Neural progenitor cell (in vitro differentiated cells): ENCODE data around the gene CREB5. TPM values are rescaled to one million over a fixed set of nuclear protein-coding genes. Genes with fewer than 3 reads are reported as not detected.

Source experiments
- DNase-seq: peaks from one replicate; pipeline ENCODE4 v3.0.0-alpha.2; 2016; ENCODE audit warnings: low spot score
- H2AFZ ChIP-seq: fragments of 200-600 bp; sonication (generic); replicated peaks from 2 replicates; pipeline ENCODE4 v1.6.1; 2016; ENCODE audit warnings: antibody characterized with exemption
- H3F3A ChIP-seq: fragments of 200-600 bp; sonication (generic); 2 replicates; pipeline ENCODE4 v1.6.1; 2016; ENCODE audit warnings: antibody characterized with exemption, low read depth
- H3K27ac ChIP-seq: fragments of 200-600 bp; sonication (generic); 2 replicates; pipeline ENCODE4 v1.5.1; 2016; ENCODE audit warnings: mild to moderate bottlenecking
- H3K27me3 ChIP-seq: fragments of 200-600 bp; sonication (generic); 2 replicates; pipeline ENCODE4 v1.6.1; 2016; ENCODE audit warnings: mild to moderate bottlenecking, moderate library complexity
- H3K36me3 ChIP-seq: fragments of 200-600 bp; sonication (generic); 2 replicates; pipeline ENCODE4 v1.5.1; 2016
- H3K4me1 ChIP-seq: fragments of 200-600 bp; sonication (generic); 2 replicates; pipeline ENCODE4 v1.6.1; 2016; ENCODE audit warnings: mixed run types
- H3K4me2 ChIP-seq: fragments of 200-600 bp; sonication (generic); 2 replicates; pipeline ENCODE4 v1.6.1; 2016
- H3K4me3 ChIP-seq: fragments of 200-600 bp; sonication (generic); 2 replicates; pipeline ENCODE4 v1.5.1; 2016
- H3K79me2 ChIP-seq: fragments of 200-600 bp; sonication (generic); 2 replicates; pipeline ENCODE4 v1.6.1; 2016; ENCODE audit warnings: low read depth
- H3K9ac ChIP-seq: fragments of 200-600 bp; sonication (generic); 2 replicates; pipeline ENCODE4 v1.6.1; 2016
- H3K9me3 ChIP-seq: fragments of 200-600 bp; sonication (generic); 2 replicates; pipeline ENCODE4 v1.5.1; 2016; ENCODE audit warnings: low read depth
- H4K20me1 ChIP-seq: fragments of 200-600 bp; sonication (generic); 2 replicates; pipeline ENCODE4 v1.6.1; 2016; ENCODE audit warnings: low read depth
- H3K27ac Mint-ChIP-seq: 3 replicates; pipeline ENCODE4 v1.8.0; 2021; ENCODE audit warnings: mixed read lengths
- H3K27me3 Mint-ChIP-seq: 2 replicates; pipeline ENCODE4 v1.8.0; 2022; ENCODE audit warnings: low read depth, mild to moderate bottlenecking, inconsistent platforms, moderate library complexity, mixed read lengths; ENCODE audit not compliant: insufficient read depth
- H3K36me3 Mint-ChIP-seq: 3 replicates; pipeline ENCODE4 v1.8.0; 2021; ENCODE audit warnings: mixed read lengths
- H3K4me1 Mint-ChIP-seq: 3 replicates; pipeline ENCODE4 v1.8.0; 2021; ENCODE audit warnings: mixed read lengths
- H3K4me3 Mint-ChIP-seq: 3 replicates; pipeline ENCODE4 v1.8.0; 2021; ENCODE audit warnings: mild to moderate bottlenecking, moderate library complexity, mixed read lengths
- H3K9me3 Mint-ChIP-seq: 3 replicates; pipeline ENCODE4 v1.8.0; 2020; ENCODE audit warnings: mixed read lengths
- CTCF ChIP-seq: fragments of 200-600 bp; sonication (generic); IDR thresholded peaks from 2 replicates; pipeline ENCODE4 v1.5.1; 2017; ENCODE audit warnings: antibody characterized with exemption, mild to moderate bottlenecking
- EZH2 ChIP-seq: fragments of 200-600 bp; sonication (generic); IDR thresholded peaks from 2 replicates; pipeline ENCODE4 v1.6.1; 2017; ENCODE audit warnings: antibody characterized with exemption, mild to moderate bottlenecking, moderate library complexity
- EZH2phosphoT487 ChIP-seq: fragments of 200-600 bp; sonication (generic); IDR thresholded peaks from 2 replicates; pipeline ENCODE4 v1.6.1; 2017; ENCODE audit warnings: antibody characterized with exemption
- total RNA-seq: library from RNA; depleted of rRNA; stranded (reverse); fragments of >200 nt; gene quantifications from 2 replicates; pipeline ENCODE4 v1.2.3, GENCODE V29; 2015; ENCODE audit warnings: low replicate concordance

Gene CREB5
- total RNA-seq, 1 donor from 2014 or later = 1.2 TPM

GRCh38 chr7:28432105-28432504 is 19.8 kb downstream of the CREB5 start:
- DNase-seq = no peak
- Histone ChIP-seq H3K4me1 (peaks cover 4% of the 10 kb centered on the region), H4K20me1 (no peaks in the 10 kb centered on the region), H3K27me3 (no peaks in the 10 kb centered on the region), H3K36me3 (no peaks in the 10 kb centered on the region), H3K4me2 (no peak overlapping the region), H3K9ac (no peak overlapping the region), H3K9me3 (no peaks in the 10 kb centered on the region), H2AFZ (no peak overlapping the region), H3F3A (no peaks in the 10 kb centered on the region), H3K4me3 (no peak overlapping the region), H3K27ac (no peak overlapping the region), H3K79me2 (no peaks in the 10 kb centered on the region)
- no peak overlapping the region for H3K27ac Mint-ChIP-seq
- no peak overlapping the region for H3K4me3 Mint-ChIP-seq
- no peaks in the 10 kb centered on the region for H3K36me3 Mint-ChIP-seq
- TF ChIP-seq CTCF (no peak), EZH2 (no peak), EZH2phosphoT487 (no peak)
- no peaks in the 10 kb centered on the region for H3K9me3 Mint-ChIP-seq
- peaks cover 5% of the 10 kb centered on the region for H3K4me1 Mint-ChIP-seq
- H3K27me3 Mint-ChIP-seq = peaks cover 2% of the 10 kb centered on the region

GRCh38 chr7:28433039-28433438 is 20.7 kb downstream of the CREB5 start:
- H3K4me1 ChIP-seq = peaks cover 4% of the 10 kb centered on the region
- no peak overlapping the region for H3K27ac ChIP-seq
- peaks cover 2% of the 10 kb centered on the region for H3K27me3 Mint-ChIP-seq
- no peak for TF ChIP-seq EZH2
- no peak for TF ChIP-seq CTCF
- TF ChIP-seq EZH2phosphoT487 = no peak
- H3K9ac ChIP-seq = no peak overlapping the region
- DNase-seq = no peak
- H2AFZ ChIP-seq = no peak overlapping the region
- H3K36me3 Mint-ChIP-seq = no peaks in the 10 kb centered on the region
- no peaks in the 10 kb centered on the region for H3K79me2 ChIP-seq
- H3K27me3 ChIP-seq = no peaks in the 10 kb centered on the region
- H4K20me1 ChIP-seq = no peaks in the 10 kb centered on the region
- no peak overlapping the region for H3K4me3 Mint-ChIP-seq
- H3K36me3 ChIP-seq = no peaks in the 10 kb centered on the region
- no peaks in the 10 kb centered on the region for H3K9me3 ChIP-seq
- no peak overlapping the region for H3K4me3 ChIP-seq
- no peaks in the 10 kb centered on the region for H3K9me3 Mint-ChIP-seq
- no peak overlapping the region for H3K27ac Mint-ChIP-seq
- no peaks in the 10 kb centered on the region for H3F3A ChIP-seq
- H3K4me2 ChIP-seq = no peak overlapping the region
- peaks cover 5% of the 10 kb centered on the region for H3K4me1 Mint-ChIP-seq

GRCh38 chr7:28433699-28434219 is 21.4 kb downstream of the CREB5 start:
- Histone ChIP-seq H3K36me3 (no peaks in the 10 kb centered on the region), H4K20me1 (no peaks in the 10 kb centered on the region), H3K9me3 (no peaks in the 10 kb centered on the region), H3K27me3 (no peaks in the 10 kb centered on the region), H3K4me2 (no peak overlapping the region), H3K4me3 (no peak overlapping the region), H2AFZ (no peak overlapping the region), H3K9ac (no peak overlapping the region), H3K27ac (no peak overlapping the region), H3K4me1 (peaks cover 4% of the 10 kb centered on the region), H3K79me2 (no peaks in the 10 kb centered on the region), H3F3A (no peaks in the 10 kb centered on the region)
- TF ChIP-seq CTCF = no peak
- TF ChIP-seq EZH2 = no peak
- TF ChIP-seq EZH2phosphoT487 = no peak
- DNase-seq = no peak
- Mint-ChIP-seq H3K36me3 (no peaks in the 10 kb centered on the region), H3K4me1 (peaks cover 5% of the 10 kb centered on the region), H3K9me3 (no peaks in the 10 kb centered on the region), H3K4me3 (no peak overlapping the region), H3K27me3 (peaks cover 2% of the 10 kb centered on the region), H3K27ac (no peak overlapping the region)
